MV-4-11 (cell line): ENCODE data around the gene MROH8.
"Not testable (repeated sequence)": the region's sequence is repeated elsewhere in the genome, so short reads cannot be mapped to it uniquely, and the experiment has no call there.

Experiments
- DNase-seq: peaks from one replicate; lab custom pipeline; 2025; lab: John Stamatoyannopoulos, UW

MROH8 gene

DNA sequence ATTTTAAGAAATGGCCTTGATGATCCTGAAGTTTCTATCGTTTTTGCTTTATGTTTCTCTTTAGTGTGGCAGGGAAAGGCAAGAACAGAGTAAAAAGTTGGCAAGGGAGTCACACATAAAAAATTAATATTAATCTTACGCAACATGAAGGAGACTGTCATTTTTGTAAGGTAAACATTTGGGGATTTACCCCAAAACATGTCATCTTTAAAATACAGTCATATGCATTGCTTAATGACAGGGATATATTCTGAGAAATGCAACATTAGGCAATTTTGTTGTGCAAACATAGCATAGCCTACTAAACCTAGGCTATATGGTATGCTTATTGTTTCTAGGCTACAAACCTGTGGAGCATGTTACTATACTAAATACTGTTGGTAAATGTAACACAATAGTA, 88.9 kb downstream of the MROH8 start:
- DNase-seq: peak; percentile 36

DNA sequence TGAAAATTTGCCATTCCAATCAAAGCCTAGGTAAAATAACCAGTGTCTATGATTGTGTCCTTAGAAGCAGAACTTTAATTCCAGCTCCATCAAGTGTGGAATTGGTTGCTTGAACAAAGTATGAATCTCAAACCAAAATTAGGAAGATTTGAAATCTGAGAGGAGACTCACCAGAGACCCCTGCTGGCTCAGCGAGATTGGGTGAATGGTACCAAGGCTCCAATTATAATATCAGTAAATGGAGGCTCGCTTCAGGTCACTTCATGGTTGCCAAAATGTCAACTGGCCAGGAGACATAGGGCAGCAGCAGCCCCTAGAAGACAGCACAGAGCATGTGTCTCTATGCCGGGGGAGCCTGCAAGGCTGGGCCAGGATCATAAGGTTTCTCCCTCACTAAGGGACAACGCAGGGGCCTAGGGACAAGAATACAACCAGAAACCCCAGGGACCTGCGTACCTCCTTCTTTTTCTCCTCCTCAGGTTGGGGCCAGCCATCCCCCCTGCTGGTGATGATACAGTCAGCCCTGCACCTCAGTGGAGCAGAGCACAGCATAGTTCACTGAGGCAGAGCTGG, 97.5 kb downstream of the MROH8 start:
- DNase-seq: peak; percentile 7

- DNase-seq: no peak
Observed at GRCh38 chr20:37077009-37077408, 102.3 kb downstream of the MROH8 start.

- no peak for DNase-seq
Observed at GRCh38 chr20:37075932-37076685, 103.2 kb downstream of the MROH8 start.

GRCh38 chr20:37072293-37073196, 106.8 kb downstream of the MROH8 start:
- DNase-seq: peak; percentile 71

DNA sequence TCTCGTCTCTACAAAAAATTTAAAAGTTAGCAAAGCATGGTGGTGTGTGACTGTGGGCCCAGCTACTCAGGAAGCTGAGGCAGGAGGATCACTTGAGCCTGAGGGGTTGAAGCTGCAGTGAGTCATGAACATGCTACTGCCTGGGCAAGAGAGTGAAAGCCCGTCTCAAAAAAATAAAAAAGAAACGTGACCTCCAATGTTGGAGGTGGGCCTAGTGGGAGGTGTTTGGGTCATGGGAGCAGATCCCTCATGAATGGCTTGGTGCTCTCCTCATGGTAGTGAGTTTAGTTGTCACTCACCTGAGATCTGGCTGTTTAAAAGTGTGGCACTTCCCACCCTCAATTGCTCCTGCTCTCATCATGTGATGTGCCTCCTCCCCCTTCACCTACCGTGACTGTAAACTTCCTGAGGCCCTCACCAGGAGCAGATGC, 107.9 kb downstream of the MROH8 start:
- peak; percentile 53 for DNase-seq

- not testable (repeated sequence) for DNase-seq
Observed at GRCh38 chr20:37069563-37069962, 109.8 kb downstream of the MROH8 start.

- no peak for DNase-seq
Observed at GRCh38 chr20:37066168-37066567, 113.2 kb downstream of the MROH8 start.

DNA sequence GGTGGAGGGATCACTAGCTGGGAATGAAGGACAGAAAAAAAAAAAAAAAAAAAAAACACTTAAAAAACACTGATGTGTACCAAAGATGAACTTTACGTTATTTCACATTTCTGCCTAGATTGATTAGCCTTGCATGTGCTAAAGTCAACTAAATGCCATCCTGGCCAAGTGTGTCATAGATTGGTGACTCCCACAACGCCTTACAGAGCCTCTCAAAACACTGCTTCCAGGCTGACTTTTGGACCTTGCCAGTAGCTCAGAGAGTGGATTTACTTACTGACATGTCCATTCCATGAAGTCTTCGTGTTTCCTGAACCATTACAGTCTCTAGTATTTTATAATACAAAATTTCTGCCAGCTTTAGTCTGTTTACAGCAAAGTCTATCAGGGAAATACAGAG, 124.1 kb downstream of the MROH8 start:
- no peak for DNase-seq

GRCh38 chr20:37053230-37053950, 126.0 kb downstream of the MROH8 start:
- DNase-seq: no peak
